ENCODE measurements around the gene TRIB2. TPM values are rescaled to one million over a fixed set of nuclear protein-coding genes. Genes with fewer than 3 reads are reported as not detected.

Gene TRIB2
- total and polyA plus RNA-seq, 9 of the 15 experiments (the other 6 are each of a cell fraction or from before 2014, with no cell fraction given): 9.0 to 39.0 (median 26.3) TPM

- TF ChIP-seq RBM14 (IDR thresholded peaks at IDR 0.05; ENCODE audit: borderline replicate concordance, insufficient read depth, low read depth, low read length): no peak
- TF ChIP-seq MCM5 (IDR thresholded peaks at IDR 0.05; ENCODE audit: low read depth): no peak
- no peak for TF ChIP-seq C11orf30 (IDR thresholded peaks at IDR 0.05; ENCODE audit: low read depth)
- TF ChIP-seq HLTF (IDR thresholded peaks at IDR 0.05): no peak
- TF ChIP-seq POU5F1 (IDR thresholded peaks at IDR 0.05; ENCODE audit: borderline replicate concordance, low read depth, low read length, partially characterized antibody): no peak
These were observed 24.6 kb downstream of the TRIB2 start (continued) for GRCh38 chr2:12741380-12741779.

GRCh38 chr2:12742891-12743290, 26.2 kb downstream of the TRIB2 start:
- Histone ChIP-seq H3K27me3 (ENCODE audit: control insufficient read depth in 2 of 2, insufficient read depth in 2 of 2, low read length in 2 of 2) (no peaks in the 10 kb centered on the region), H3K9me1 (ENCODE audit: control insufficient read depth, insufficient read depth, low read length) (no peaks in the 10 kb centered on the region), H2AFZ (ENCODE audit: low read depth, low read length) (no peak overlapping the region), H3K79me2 (ENCODE audit: control insufficient read depth, insufficient read depth, low read length) (no peaks in the 10 kb centered on the region), H3K9ac (ENCODE audit: insufficient read depth in 1 of 2, low read depth in 2 of 2, low read length in 2 of 2) (no peak overlapping the region), H4K20me1 (replicated peaks; ENCODE audit: control insufficient read depth, insufficient read depth, low read length) (no peaks in the 10 kb centered on the region), H3K36me3 (ENCODE audit: control insufficient read depth, insufficient read depth, low read length) (peaks cover 27% of the 10 kb centered on the region; the same call in 2 of the 3 replicates), H3K4me1 (replicated peaks in 1 of 2; ENCODE audit: control insufficient read depth in 2 of 2, insufficient read depth in 2 of 2, low read length in 2 of 2) (no peaks in the 10 kb centered on the region), H3K27ac (ENCODE audit: extremely low read depth, low read depth, low read length) (no peak overlapping the region), H3K4me3 (no peak overlapping the region), H3K9me3 (replicated peaks; ENCODE audit: control insufficient read depth, insufficient read depth, low read depth, low read length) (no peaks in the 10 kb centered on the region), H3K4me2 (ENCODE audit: insufficient read depth, low read length) (no peak overlapping the region)
- 80% methylated on average over 3 of the region's 3 CpGs for WGBS (ENCODE audit: insufficient coverage, low coverage, missing lambda C conversion rate)
- in situ Hi-C loops (cut with MboI): loop anchor here (25.0 kb wide), 1 partner anchor 269 kb away; no protein-coding TSS in a partner anchor
- no peak for DNase-seq (ENCODE audit: extremely low read depth in 1 of 4, low spot score in 3 of 4)
- TF ChIP-seq ZNF512 (tag; IDR thresholded peaks at IDR 0.05): no peak
- no peak for TF ChIP-seq PATZ1 (CRISPR knock-in tag; IDR thresholded peaks at IDR 0.05; ENCODE audit: borderline replicate concordance)
- no peak for TF ChIP-seq ZNF124 (CRISPR knock-in tag; IDR thresholded peaks at IDR 0.05)
- no peak for TF ChIP-seq ZNF57 (CRISPR knock-in tag; IDR thresholded peaks at IDR 0.05)
- TF ChIP-seq FOS (IDR thresholded peaks at IDR 0.05; ENCODE audit: extremely low read depth, insufficient read length): no peak
- ATAC-seq: no peak
- POLR2A ChIA-PET: interaction anchor here (1.0 kb wide), 1 partner anchor 17 kb away, joined by 3 read pairs; no protein-coding TSS in a partner anchor
- CTCF ChIA-PET (ENCODE audit: low intra/inter-chr PET ratio): no interaction called here
- FAIRE-seq: no peak
- intact Hi-C loops (cut with micrococcal nuclease): no loop called here
- no TSS peak for BruUV-seq (replicated peaks)
